AG10803 (cell line): ENCODE measurements around the gene PTHLH.

Experiments used
- DNase-seq: peaks from one replicate; pipeline ENCODE4 v3.0.0; 2010; ENCODE audit warnings: low read depth
- H3K4me3 ChIP-seq: 2 replicates; pipeline ENCODE4 v1.5.1; 2011; ENCODE audit warnings: mild to moderate bottlenecking, low read length, control low read depth
- CTCF ChIP-seq: conservative IDR thresholded peaks from 2 replicates; pipeline ENCODE4 v1.5.1; 2011; ENCODE audit warnings: mild to moderate bottlenecking, low read length, control low read depth, inconsistent platforms

Gene PTHLH

DNA sequence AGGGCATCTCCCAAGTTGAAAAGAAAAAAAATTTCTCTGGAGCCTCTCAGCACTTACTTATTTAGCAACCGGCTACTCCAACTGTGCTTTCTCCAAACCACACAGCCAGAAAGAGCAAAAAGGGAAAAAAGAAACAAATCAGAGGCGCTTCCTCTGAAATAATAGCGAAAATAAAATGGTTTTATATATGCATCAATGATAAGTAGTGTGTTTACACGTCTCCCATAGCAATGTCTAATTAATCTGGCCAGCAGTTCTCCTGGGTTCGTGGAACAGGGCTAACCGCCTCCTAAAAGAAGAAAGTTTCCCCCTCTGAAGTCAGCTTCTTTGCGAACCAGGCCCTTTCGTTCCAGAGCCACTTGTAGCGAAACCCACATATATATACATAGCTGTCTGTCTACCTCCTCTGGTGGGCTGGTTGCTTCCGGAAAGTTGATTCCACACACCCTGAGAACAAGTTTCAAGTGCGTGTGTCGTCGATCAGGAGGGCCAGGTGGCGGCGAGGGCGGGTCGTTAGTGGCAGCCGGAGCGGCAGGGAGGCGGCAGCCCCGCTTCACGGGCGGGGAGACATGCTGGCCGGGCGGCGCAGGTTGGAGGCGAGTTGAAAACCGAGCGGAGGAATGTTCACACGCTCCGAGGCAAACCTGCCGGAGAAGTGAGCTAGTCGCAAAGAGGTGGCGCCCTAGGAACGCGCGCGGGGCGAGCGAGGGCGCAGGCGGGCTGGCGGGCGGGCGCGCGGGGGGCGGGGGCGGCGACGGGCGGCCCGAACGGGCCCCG is 2.7 kb downstream of the PTHLH start:
- DNase-seq = peak; percentile 59
- peak overlapping the region; percentile 68 for H3K4me3 ChIP-seq
- no peak for TF ChIP-seq CTCF

DNA sequence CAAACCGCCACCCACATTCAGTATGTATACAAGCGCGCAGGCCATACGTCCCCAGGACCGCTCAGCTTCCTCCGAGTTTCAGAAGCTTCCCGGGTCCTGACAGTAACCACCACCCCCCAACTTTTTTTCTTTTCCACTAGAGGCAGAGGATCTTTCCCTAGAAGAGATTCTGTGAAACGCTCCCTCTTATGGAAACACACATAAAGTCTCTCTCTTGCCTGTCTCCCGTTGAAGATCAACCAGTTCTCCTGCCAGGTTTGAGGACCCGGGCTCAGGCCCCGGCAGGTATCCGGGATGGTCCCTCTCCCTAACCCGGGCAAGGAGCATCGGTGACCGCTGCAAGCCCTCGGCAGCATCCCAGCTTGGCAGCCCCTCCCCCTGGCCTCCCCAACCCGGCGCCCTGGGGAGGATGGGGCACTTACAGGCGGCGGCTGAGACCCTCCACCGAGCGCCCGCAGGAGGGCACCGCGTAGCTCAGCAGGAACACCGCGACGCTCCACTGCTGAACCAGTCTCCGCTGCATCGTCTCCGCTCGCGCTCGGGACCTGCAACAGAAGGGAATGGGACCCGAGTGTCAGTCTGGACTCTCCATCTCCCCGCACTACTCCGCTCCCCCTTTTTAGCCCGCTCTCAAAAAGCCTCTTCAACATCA is 3.4 kb downstream of the PTHLH start:
- TF ChIP-seq CTCF = peak; percentile 47
- H3K4me3 ChIP-seq = peak overlapping the region; percentile 68
- DNase-seq = no peak

- H3K4me3 ChIP-seq = no peak overlapping the region
- TF ChIP-seq CTCF = no peak
Measured at GRCh38 chr12:27967551-27968054, 4.9 kb downstream of the PTHLH start.

GRCh38 chr12:27966870-27967269 is 5.7 kb downstream of the PTHLH start:
- TF ChIP-seq CTCF = no peak
- H3K4me3 ChIP-seq = no peak overlapping the region
- peak; percentile 94 for DNase-seq

More at GRCh38 chr12:27967551-27968054, 4.9 kb downstream of the PTHLH start:
- peak; percentile 65 for DNase-seq

DNA sequence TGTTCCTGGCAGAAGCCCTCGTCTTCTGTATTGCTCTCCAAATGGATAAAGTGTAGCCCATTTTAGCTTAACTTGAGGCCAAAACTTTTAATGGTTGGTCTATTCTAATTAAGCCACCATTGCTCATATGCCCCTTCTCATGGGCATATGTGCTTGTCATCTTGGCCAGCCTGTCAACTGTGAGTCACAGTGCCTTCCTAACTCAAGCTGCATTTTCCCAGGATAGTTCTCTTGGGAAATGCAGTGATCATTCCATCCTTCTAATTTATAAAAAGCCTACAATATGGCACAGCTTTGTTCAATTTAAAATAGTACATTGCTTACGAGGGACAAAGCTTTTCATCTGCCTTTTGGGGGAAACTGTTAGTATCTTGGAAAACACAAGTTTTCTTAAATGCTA is 6.6 kb downstream of the PTHLH start:
- peak; percentile 67 for DNase-seq
- no peak overlapping the region for H3K4me3 ChIP-seq
- no peak for TF ChIP-seq CTCF

- peak; percentile 59 for DNase-seq
- no peak overlapping the region for H3K4me3 ChIP-seq
- TF ChIP-seq CTCF = no peak
Measured at GRCh38 chr12:27965411-27965810, 7.1 kb downstream of the PTHLH start.

DNA sequence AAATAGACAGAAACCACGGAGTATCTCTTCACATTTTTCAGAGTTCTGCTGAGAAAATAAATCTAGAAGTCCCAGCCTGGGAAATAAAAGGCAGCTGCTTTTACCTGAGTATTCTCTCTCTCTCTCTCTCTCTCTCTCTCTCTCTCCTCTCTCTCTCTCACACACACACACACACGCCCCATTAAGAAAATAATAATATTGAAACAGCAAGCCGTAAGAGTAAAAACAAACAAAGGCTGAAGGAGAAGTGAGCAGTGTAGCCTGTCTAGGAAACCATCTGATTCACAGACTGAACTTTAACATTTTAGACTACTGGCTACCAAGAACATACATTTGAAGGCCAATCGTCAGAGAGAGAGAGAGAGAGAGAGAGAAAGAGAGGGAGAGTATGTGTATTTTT is 8.4 kb downstream of the PTHLH start:
- TF ChIP-seq CTCF = no peak
- no peak for DNase-seq
- no peak overlapping the region for H3K4me3 ChIP-seq
